Panc1 (cell line): Measurements from ENCODE around the gene DMTF1.

Experiments
- TF ChIP-seq, protein P1 (sequence below): fragments of 450-650 bp; IDR thresholded peaks from 2 replicates; pipeline ENCODE4 v1.5.1; 2017; ENCODE audit warnings: mild to moderate bottlenecking
- TF ChIP-seq, protein P2 (sequence below), 2 experiments: IDR thresholded peaks; 2 replicates each; pipeline ENCODE4 v1.6.1; 2011 to 2012; ENCODE audit warnings: low read depth in 2 of 2, control low read depth in 1 of 2, low read length in 1 of 2, mild to moderate bottlenecking in 1 of 2, moderate library complexity in 1 of 2; ENCODE audit not compliant: insufficient read depth in 1 of 2

DNA sequence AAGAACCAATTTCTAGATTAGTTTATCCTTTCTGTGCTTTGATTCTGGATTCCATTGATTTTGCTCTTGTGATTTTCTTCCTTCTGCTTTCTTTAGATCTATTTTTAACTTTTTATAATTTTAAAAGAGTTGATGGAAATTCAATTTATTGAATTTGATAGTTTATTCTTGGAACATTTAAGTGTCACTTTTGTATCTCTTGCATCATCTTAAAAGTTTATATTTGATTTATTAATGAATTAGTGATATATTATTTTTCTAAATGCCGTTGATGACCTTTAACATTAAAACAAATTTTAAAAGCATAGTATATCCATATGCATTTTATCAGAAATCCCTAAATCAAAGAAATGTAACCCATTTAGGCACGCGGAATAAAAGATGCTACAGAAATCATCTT lies 26.9 kb downstream of the DMTF1 start:
- TF ChIP-seq, protein P1, sequence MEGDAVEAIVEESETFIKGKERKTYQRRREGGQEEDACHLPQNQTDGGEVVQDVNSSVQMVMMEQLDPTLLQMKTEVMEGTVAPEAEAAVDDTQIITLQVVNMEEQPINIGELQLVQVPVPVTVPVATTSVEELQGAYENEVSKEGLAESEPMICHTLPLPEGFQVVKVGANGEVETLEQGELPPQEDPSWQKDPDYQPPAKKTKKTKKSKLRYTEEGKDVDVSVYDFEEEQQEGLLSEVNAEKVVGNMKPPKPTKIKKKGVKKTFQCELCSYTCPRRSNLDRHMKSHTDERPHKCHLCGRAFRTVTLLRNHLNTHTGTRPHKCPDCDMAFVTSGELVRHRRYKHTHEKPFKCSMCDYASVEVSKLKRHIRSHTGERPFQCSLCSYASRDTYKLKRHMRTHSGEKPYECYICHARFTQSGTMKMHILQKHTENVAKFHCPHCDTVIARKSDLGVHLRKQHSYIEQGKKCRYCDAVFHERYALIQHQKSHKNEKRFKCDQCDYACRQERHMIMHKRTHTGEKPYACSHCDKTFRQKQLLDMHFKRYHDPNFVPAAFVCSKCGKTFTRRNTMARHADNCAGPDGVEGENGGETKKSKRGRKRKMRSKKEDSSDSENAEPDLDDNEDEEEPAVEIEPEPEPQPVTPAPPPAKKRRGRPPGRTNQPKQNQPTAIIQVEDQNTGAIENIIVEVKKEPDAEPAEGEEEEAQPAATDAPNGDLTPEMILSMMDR = no peak
- TF ChIP-seq, protein P2, sequence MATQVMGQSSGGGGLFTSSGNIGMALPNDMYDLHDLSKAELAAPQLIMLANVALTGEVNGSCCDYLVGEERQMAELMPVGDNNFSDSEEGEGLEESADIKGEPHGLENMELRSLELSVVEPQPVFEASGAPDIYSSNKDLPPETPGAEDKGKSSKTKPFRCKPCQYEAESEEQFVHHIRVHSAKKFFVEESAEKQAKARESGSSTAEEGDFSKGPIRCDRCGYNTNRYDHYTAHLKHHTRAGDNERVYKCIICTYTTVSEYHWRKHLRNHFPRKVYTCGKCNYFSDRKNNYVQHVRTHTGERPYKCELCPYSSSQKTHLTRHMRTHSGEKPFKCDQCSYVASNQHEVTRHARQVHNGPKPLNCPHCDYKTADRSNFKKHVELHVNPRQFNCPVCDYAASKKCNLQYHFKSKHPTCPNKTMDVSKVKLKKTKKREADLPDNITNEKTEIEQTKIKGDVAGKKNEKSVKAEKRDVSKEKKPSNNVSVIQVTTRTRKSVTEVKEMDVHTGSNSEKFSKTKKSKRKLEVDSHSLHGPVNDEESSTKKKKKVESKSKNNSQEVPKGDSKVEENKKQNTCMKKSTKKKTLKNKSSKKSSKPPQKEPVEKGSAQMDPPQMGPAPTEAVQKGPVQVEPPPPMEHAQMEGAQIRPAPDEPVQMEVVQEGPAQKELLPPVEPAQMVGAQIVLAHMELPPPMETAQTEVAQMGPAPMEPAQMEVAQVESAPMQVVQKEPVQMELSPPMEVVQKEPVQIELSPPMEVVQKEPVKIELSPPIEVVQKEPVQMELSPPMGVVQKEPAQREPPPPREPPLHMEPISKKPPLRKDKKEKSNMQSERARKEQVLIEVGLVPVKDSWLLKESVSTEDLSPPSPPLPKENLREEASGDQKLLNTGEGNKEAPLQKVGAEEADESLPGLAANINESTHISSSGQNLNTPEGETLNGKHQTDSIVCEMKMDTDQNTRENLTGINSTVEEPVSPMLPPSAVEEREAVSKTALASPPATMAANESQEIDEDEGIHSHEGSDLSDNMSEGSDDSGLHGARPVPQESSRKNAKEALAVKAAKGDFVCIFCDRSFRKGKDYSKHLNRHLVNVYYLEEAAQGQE (IDR thresholded peaks at IDR 0.05; ENCODE audit: insufficient read depth in 1 of 2, low read depth in 2 of 2, low read length in 1 of 2) = no peak
